ENCODE results near the gene NFATC4.

The NFATC4 gene

GRCh38 chr14:24331731-24332267 lies 36.2 kb upstream of the NFATC4 start:
- H3K4me3 ChIP-seq (ENCODE audit: low read depth, low read length): no peak overlapping the region
- DNase-seq (ENCODE audit: low read depth): no peak
- no peak for TF ChIP-seq CTCF (conservative IDR thresholded peaks at IDR 0.05; ENCODE audit: low read depth, low read length)

- TF ChIP-seq CTCF (conservative IDR thresholded peaks at IDR 0.05; ENCODE audit: low read depth, low read length): peak; percentile 81
- peak; percentile 62 for DNase-seq (ENCODE audit: low read depth)
- H3K4me3 ChIP-seq (ENCODE audit: low read depth, low read length): peak overlapping the region; percentile 14
Observed at GRCh38 chr14:24332268-24332993, 35.6 kb upstream of the NFATC4 start.

- H3K4me3 ChIP-seq (ENCODE audit: low read depth, low read length): peak within 1 kb of the TSS; percentile 22
Observed at GRCh38 chr14:24334431-24335291, 33.3 kb upstream of the NFATC4 start, which contains the start of gene ADCY4. Gene ADCY4, minus strand, starts transcription at chr14:24335071. Its CDS starts 419 bp downstream, at chr14:24334652.

GRCh38 chr14:24335461-24336171 lies 32.4 kb upstream of the NFATC4 start:
- no peak for TF ChIP-seq CTCF (conservative IDR thresholded peaks at IDR 0.05; ENCODE audit: low read depth, low read length)
- H3K4me3 ChIP-seq (ENCODE audit: low read depth, low read length): no peak overlapping the region
- DNase-seq (ENCODE audit: low read depth): no peak

More at GRCh38 chr14:24334431-24335291, 33.3 kb upstream of the NFATC4 start, which contains the start of gene ADCY4:
- no peak for DNase-seq (ENCODE audit: low read depth)
- TF ChIP-seq CTCF (conservative IDR thresholded peaks at IDR 0.05; ENCODE audit: low read depth, low read length): no peak

GRCh38 chr14:24337144-24337823 lies 30.7 kb upstream of the NFATC4 start:
- no peak for DNase-seq (ENCODE audit: low read depth)
- H3K4me3 ChIP-seq (ENCODE audit: low read depth, low read length): no peak overlapping the region
- no peak for TF ChIP-seq CTCF (conservative IDR thresholded peaks at IDR 0.05; ENCODE audit: low read depth, low read length)

GRCh38 chr14:24337824-24338175 lies 30.2 kb upstream of the NFATC4 start:
- no peak overlapping the region for H3K4me3 ChIP-seq (ENCODE audit: low read depth, low read length)
- TF ChIP-seq CTCF (conservative IDR thresholded peaks at IDR 0.05; ENCODE audit: low read depth, low read length): no peak
- DNase-seq (ENCODE audit: low read depth): no peak

Measured in choroid plexus epithelial cell (primary cell).